SK-N-MC (cell line): Measurements from ENCODE around the gene MADCAM1.

Experiments used
- DNase-seq: peaks from one replicate; pipeline ENCODE4 v3.0.0-alpha.2; 2011; ENCODE audit warnings: low read depth, low spot score
- H3K27ac ChIP-seq: fragments of 200-600 bp; sonication (generic); 2 replicates; pipeline ENCODE4 v1.5.1; 2016; ENCODE audit warnings: mixed run types
- H3K36me3 ChIP-seq: fragments of 200-600 bp; sonication (generic); 2 replicates; pipeline ENCODE4 v1.6.1; 2017; ENCODE audit warnings: antibody characterized with exemption, low read length, mixed read lengths; ENCODE audit not compliant: insufficient read depth
- H3K4me3 ChIP-seq: fragments of 200-600 bp; sonication (generic); 2 replicates; pipeline ENCODE4 v1.5.1; 2016
- H3K9ac ChIP-seq: fragments of 200-600 bp; sonication (generic); 2 replicates; pipeline ENCODE4 v1.8.0; 2017; ENCODE audit warnings: mixed run types, mixed read lengths; ENCODE audit not compliant: insufficient read length
- H3K9me3 ChIP-seq: fragments of 200-600 bp; sonication (generic); 2 replicates; pipeline ENCODE4 v1.6.1; 2017; ENCODE audit warnings: low read depth, mild to moderate bottlenecking, antibody characterized with exemption, low read length, moderate library complexity, mixed read lengths
- EZH2 ChIP-seq: fragments of 200-600 bp; sonication (generic); IDR thresholded peaks from one replicate; pipeline ENCODE4 v1.6.1; 2017; ENCODE audit warnings: antibody characterized with exemption
- FOXP2 ChIP-seq: optimal IDR thresholded peaks from 2 replicates; pipeline ENCODE3; 2011; ENCODE audit warnings: mild to moderate bottlenecking, moderate library complexity; ENCODE audit not compliant: insufficient read depth; ENCODE audit errors: extremely low read length, control extremely low read depth
- POLR2AphosphoS5 ChIP-seq: IDR thresholded peaks from 2 replicates; pipeline ENCODE4 v1.6.1; 2012; ENCODE audit warnings: mild to moderate bottlenecking, low read depth, low read length, borderline replicate concordance

Gene MADCAM1

GRCh38 chr19:547836-548720 is 51.8 kb downstream of the MADCAM1 start:
- Histone ChIP-seq H3K4me3 (no peak overlapping the region), H3K9me3 (no peaks in the 10 kb centered on the region), H3K9ac (no peak overlapping the region), H3K27ac (no peak overlapping the region), H3K36me3 (no peaks in the 10 kb centered on the region)
- TF ChIP-seq POLR2AphosphoS5 = no peak
- no peak for TF ChIP-seq FOXP2
- TF ChIP-seq EZH2 = no peak
- DNase-seq = no peak

- H3K9me3 ChIP-seq = no peaks in the 10 kb centered on the region
- H3K4me3 ChIP-seq = no peak overlapping the region
- no peak for TF ChIP-seq FOXP2
- TF ChIP-seq EZH2 = no peak
- TF ChIP-seq POLR2AphosphoS5 = no peak
- H3K9ac ChIP-seq = no peak overlapping the region
- no peaks in the 10 kb centered on the region for H3K36me3 ChIP-seq
- no peak for DNase-seq
- H3K27ac ChIP-seq = no peak overlapping the region
Observed at GRCh38 chr19:548886-549830, 52.9 kb downstream of the MADCAM1 start.

GRCh38 chr19:554817-555216 is 58.5 kb downstream of the MADCAM1 start:
- TF ChIP-seq EZH2 (no peak), FOXP2 (no peak), POLR2AphosphoS5 (no peak)
- Histone ChIP-seq H3K4me3 (no peak overlapping the region), H3K9me3 (no peaks in the 10 kb centered on the region), H3K9ac (no peak overlapping the region), H3K27ac (no peak overlapping the region), H3K36me3 (no peaks in the 10 kb centered on the region)
- DNase-seq = no peak
